Stimulated activated CD8-positive, alpha-beta memory T cell treated with anti-CD3 and anti-CD28 coated beads, Interleukin-7, amount 100 ng/mL, for 4 hours (primary cell): ENCODE results near the gene SLC35F1.
"Not testable (repeated sequence)": the region's sequence is repeated elsewhere in the genome, so short reads cannot be mapped to it uniquely, and the experiment has no call there.

Source experiments
- DNase-seq, 2 donors: peaks; one replicate each; pipeline ENCODE4 v3.0.0-alpha.2; 2020; ENCODE audit warnings: low read depth in 2 of 2

The SLC35F1 gene

DNA sequence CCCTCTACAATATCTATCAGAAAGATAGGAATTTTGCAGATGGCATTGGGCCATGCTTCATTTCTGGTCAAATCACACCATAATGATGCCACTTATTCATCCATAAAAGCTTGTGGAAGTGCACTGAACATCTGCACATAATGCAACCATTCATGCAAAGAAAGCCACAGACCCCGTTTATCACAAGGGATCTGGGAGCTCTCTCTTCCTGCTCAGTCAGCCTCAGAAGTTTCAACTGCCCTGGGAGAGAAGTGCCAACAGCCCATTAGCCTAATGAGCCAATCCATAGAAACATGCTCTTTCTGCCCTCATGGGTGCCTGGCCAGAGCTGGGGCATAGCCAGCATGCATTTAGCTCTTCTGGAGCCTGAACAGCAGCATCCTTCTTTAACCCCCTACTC is 85.8 kb downstream of the SLC35F1 start:
- DNase-seq = no peak

DNA sequence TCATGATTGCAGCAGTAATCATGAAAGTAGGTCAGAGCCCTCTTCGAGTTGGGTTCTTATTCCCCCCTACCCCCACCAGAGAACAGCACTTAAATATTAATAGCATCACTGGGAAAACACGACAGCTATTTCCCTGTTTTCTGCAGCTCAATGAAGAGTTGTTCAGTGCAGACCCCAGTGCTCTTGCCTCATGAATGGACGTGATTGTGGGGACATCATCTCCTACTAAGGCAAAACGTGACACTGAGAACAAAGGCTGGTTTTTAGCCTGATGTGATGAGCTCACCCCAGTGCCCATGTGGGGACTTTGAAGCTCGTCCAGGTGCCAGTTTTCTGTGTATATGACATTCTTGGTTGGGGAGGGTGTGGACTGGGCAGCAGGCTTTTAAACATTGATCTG is 105.9 kb downstream of the SLC35F1 start:
- DNase-seq = no peak

- no peak for DNase-seq
Observed at GRCh38 chr6:118016532-118016931, 109.5 kb downstream of the SLC35F1 start.

DNA sequence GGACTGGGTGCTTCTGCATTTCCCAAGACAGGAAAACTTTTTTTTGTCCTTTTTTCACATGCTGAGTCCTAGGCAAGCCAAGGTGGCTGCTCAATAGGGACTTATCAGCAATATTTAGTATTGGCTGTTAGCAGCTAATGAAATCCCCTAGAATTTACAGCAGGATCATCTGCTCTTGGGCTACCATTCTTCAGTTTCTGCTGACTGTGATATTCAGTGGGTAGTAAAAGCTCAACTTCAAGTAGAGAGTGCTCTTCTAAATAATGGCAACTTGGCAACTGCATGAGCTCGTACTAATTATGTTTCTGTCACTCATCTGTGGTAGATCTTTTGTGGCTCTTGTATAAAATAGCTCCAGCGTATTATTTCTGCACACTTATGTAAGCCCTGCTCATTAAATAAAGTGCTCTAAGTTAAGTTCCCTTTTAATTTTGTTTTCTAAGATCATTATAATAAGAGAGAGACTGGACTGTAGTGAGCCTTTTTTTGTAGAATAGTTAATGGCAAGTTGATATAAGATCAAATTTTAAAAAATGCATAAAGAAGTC is 110.3 kb downstream of the SLC35F1 start:
- DNase-seq = no peak

GRCh38 chr6:118023771-118024170 is 116.7 kb downstream of the SLC35F1 start:
- DNase-seq = no peak

GRCh38 chr6:118029967-118030366 is 122.9 kb downstream of the SLC35F1 start:
- no peak for DNase-seq

DNA sequence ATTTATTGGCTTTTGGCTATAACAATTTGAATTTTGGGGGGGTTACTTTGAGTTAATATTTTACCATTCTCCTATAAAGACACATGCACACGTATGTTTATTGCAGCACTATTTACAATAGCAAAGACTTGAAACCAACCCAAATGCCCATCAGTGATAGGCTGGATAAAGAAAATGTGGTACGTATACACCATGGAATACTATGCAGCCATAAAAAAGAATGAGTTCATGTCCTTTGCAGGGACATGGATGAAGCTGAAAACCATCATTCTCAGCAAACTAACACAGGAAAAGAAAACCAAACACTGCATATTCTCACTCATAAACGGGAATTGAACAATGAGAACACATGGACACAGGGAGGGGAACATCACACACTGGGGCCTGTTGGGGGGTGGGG is 130.4 kb downstream of the SLC35F1 start:
- DNase-seq = not testable (repeated sequence)

GRCh38 chr6:118042855-118043254 is 135.8 kb downstream of the SLC35F1 start:
- no peak for DNase-seq

DNA sequence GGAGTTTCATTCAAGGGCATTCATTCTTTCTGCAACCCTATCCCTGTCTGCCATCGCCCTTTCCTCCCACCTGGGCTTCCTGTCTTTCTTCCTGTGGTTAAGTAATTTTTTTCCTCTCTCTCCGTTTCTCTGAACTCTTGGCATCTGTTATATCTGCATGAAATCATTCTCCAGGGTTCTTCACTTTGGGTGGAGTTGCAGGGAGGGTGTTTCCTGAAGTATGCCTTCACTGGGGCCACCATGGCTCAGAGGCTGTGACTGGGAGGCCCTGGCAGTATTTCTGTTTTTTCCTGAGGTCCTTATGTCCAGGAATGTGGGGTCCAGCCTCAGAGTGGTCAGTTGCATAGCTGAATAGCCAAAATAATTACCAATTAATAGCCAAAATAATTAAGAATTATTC is 137.2 kb downstream of the SLC35F1 start:
- no peak for DNase-seq

- DNase-seq = no peak
Observed at GRCh38 chr6:118054082-118054481, 147.0 kb downstream of the SLC35F1 start.

GRCh38 chr6:118061666-118062065 is 154.6 kb downstream of the SLC35F1 start:
- DNase-seq = no peak

GRCh38 chr6:118080547-118080946 is 173.5 kb downstream of the SLC35F1 start:
- no peak for DNase-seq

- no peak for DNase-seq
Observed at GRCh38 chr6:118083711-118084110, 176.6 kb downstream of the SLC35F1 start.

DNA sequence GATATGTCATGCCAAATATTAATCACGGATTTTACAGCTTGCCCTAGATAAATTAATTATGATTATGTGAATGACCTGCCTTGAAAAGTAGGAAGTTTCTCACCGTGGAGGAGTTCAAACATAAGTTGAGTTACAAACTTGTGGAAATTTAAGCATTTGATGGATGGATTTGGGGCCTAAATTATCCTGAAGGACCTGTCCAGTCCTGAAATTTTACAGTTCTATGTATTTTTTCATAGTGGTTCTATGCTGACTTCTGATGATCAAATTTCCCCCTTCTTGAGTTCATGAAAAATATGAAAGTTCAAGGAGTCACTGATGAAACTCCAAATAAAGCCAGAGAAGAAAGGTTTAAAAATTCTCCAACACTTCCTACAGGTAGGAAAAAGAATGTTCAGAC is 178.6 kb downstream of the SLC35F1 start:
- no peak for DNase-seq

- no peak for DNase-seq
Observed at GRCh38 chr6:118086159-118086558, 179.1 kb downstream of the SLC35F1 start.

DNA sequence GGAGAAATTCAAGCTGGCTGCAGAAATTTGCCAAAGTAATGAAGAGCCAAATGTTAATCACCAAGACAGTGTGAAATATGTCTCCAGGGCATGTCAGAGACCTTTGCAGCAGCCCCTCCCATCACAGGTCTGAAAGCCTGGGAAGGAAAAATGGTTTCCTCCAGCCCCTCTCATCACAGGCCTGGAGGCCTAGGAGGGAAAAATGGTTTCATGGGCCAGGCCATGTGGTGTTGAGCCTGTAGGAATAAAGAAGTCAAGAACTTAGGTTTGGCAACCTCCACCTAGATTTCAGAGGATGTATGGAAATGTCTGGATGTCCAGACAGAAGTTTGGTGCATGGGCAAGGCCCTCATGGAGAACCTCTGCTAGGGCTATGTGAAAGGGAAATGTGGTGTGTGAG is 185.0 kb downstream of the SLC35F1 start:
- no peak for DNase-seq

GRCh38 chr6:118097576-118097975 is 190.5 kb downstream of the SLC35F1 start:
- no peak for DNase-seq

DNA sequence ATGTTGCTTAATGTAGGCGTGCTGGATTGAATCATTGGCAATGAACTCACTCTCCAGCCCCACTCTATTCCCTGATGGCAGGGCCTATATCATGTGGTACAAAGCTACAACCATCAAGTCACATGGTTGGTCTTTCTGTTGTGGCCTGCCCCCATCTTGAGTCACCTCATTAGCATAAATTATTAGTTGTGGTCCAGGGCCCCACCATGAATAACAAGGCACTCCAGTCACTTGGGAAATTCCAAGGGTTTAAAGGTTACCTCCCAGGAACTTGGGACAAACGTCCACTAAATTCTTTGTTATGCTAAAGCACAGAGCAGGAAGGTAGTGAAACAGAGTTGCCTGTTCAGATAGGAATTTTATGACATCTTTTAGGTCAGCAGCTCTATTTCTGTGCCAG is 193.7 kb downstream of the SLC35F1 start:
- DNase-seq = no peak

GRCh38 chr6:118101220-118101619 is 194.2 kb downstream of the SLC35F1 start:
- DNase-seq = no peak

GRCh38 chr6:118101831-118102345 is 194.8 kb downstream of the SLC35F1 start:
- no peak for DNase-seq

DNA sequence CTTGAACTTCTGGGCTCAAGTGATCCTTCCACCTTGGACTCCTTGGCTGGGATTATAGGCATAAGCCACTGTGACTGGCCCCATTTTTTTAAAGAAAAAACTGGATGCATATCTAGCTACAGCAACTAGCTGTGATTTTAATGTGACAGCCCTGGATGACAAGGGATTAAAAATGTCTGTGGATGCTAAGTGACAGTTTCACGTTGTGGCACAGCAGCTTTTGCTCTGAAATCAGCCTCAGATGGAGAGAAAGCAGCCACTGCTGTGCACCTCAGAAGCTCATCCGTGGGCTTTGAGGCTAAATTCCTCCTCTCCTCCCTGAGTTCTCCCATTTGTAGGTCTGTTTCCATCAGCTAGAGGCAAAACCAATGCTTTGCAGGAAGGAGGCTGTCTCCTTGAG is 195.3 kb downstream of the SLC35F1 start:
- DNase-seq = no peak

DNA sequence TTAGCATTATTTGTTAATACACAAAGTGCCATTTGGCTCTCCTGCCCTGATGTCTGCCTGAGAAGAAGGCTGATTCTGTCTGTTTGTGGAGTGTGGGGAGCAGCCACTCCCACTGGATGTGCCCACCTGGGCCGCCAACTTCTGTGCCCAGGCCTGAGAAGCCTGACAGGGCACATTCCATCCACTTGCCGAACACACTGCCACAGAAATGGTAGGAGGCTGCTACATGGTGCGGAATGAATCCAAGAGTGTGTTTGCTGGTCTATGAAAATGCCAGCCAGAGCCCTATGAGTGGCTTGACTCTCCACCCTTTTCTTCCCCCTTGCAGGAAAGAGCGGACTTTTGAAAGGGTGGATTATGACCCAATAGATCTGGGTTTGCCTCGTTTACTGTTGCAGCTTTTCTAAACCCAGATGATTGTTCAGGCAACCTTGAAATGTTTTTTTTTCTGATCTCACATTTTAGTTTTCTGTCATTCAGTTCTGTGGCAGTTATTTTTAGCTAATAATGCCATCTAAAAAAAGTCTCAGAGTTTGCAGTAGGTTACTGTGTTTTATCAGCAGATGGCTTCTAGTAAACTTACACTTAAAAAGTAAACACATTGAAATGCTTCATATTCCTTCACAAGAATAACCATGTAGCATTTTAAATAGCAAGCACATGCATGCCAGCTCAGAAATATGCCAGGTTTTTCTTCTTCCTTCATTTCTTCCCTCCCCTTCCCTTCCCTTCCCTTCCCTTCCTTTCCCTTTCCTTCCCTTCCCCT is 196.5 kb downstream of the SLC35F1 start:
- DNase-seq = no peak

- no peak for DNase-seq
Observed at GRCh38 chr6:118122161-118122725, 215.2 kb downstream of the SLC35F1 start.
